Tibial nerve (tissue), 4 donors: ENCODE results near the gene SYT1. TPM values are rescaled to one million over a fixed set of nuclear protein-coding genes. Genes with fewer than 3 reads are reported as not detected.

Source experiments
- DNase-seq, 2 donors: peaks; one replicate each; pipeline ENCODE4 v3.0.0-alpha.2; 2019; ENCODE audit warnings: low spot score in 2 of 2
- H3K27ac ChIP-seq, 4 donors: fragments of 200-600 bp; sonication (generic) in 3 of 4; one replicate each; pipeline ENCODE4 v1.5.1; 2017 to 2019; ENCODE audit warnings: mild to moderate bottlenecking in 1 of 4
- H3K27me3 ChIP-seq, 2 donors: fragments of 200-600 bp; sonication (generic) in 1 of 2; one replicate each; pipeline versions ENCODE4 v1.5.1 to v1.6.0; 2017 to 2019
- H3K36me3 ChIP-seq, 3 donors: fragments of 200-600 bp; sonication (generic); one replicate each; pipeline ENCODE4 v1.5.1; 2018 to 2019
- H3K4me1 ChIP-seq, 4 donors: fragments of 200-600 bp; sonication (generic) in 3 of 4; one replicate each; pipeline ENCODE4 v1.5.1; 2017 to 2019
- H3K4me3 ChIP-seq, 4 donors: fragments of 200-600 bp; sonication (generic) in 3 of 4; one replicate each; pipeline ENCODE4 v1.5.1; 2017 to 2019; ENCODE audit warnings: mild to moderate bottlenecking in 1 of 4, moderate library complexity in 1 of 4
- H3K9me3 ChIP-seq, 4 donors: fragments of 200-600 bp; sonication (generic) in 3 of 4; one replicate each; pipeline ENCODE4 v1.5.1; 2017 to 2019
- CTCF ChIP-seq, 5 experiments: fragments of 200-600 bp in 3 of 5; fragments of 450-650 bp in 2 of 5; sonication (generic) in 3 of 5; IDR thresholded peaks; one replicate each; pipeline ENCODE4 v1.5.1; 2016 to 2019; ENCODE audit warnings: antibody characterized with exemption in 5 of 5, mild to moderate bottlenecking in 3 of 5, moderate library complexity in 2 of 5
- EP300 ChIP-seq, 2 donors: sonication (generic); formaldehyde crosslinking; IDR thresholded peaks; one replicate each; pipeline ENCODE4 v1.6.1; 2017; ENCODE audit warnings: antibody characterized with exemption in 2 of 2, mild to moderate bottlenecking in 1 of 2
- POLR2A ChIP-seq, 2 donors: fragments of 450-650 bp; IDR thresholded peaks; one replicate each; pipeline ENCODE4 v1.6.1; 2017; ENCODE audit warnings: antibody characterized with exemption in 2 of 2, mild to moderate bottlenecking in 2 of 2, moderate library complexity in 2 of 2
- WGBS, 2 donors: methylation state at CpG; one replicate each; pipeline ENCODE4 v1.1.5; 2018; 5-methylcytosine and 5-hydroxymethylcytosine counted together
- total RNA-seq, 4 donors: library from RNA; depleted of rRNA; stranded (reverse); fragments of >200 nt; gene quantifications; one replicate each; pipeline ENCODE4 v1.1.0, GENCODE V29; 2016

Gene SYT1
- total RNA-seq, 4 donors from 2014 or later = 1.8 to 10.3 (median 4.7) TPM

GRCh38 chr12:79247494-79247893, 382.9 kb downstream of the SYT1 start:
- H3K4me1 ChIP-seq = no peaks in the 10 kb centered on the region
- no peak overlapping the region for H3K27ac ChIP-seq
- no peak overlapping the region for H3K4me3 ChIP-seq
- no peaks in the 10 kb centered on the region for H3K9me3 ChIP-seq
- WGBS, 2 donors = 69 to 73% methylated on average over 2 of the region's 2 CpGs
- no peaks in the 10 kb centered on the region for H3K36me3 ChIP-seq
- DNase-seq = no peak
- no peaks in the 10 kb centered on the region for H3K27me3 ChIP-seq
- TF ChIP-seq EP300 (IDR thresholded peaks at IDR 0.05) (no peak), CTCF (IDR thresholded peaks at IDR 0.05) (no peak), POLR2A (IDR thresholded peaks at IDR 0.05) (no peak)

- WGBS, 2 donors = 88 to 92% methylated on average over 4 of the region's 4 CpGs
- no peaks in the 10 kb centered on the region for H3K27me3 ChIP-seq
- H3K4me1 ChIP-seq = no peaks in the 10 kb centered on the region
- no peak for DNase-seq
- no peak overlapping the region for H3K27ac ChIP-seq
- TF ChIP-seq POLR2A (IDR thresholded peaks at IDR 0.05) (no peak), EP300 (IDR thresholded peaks at IDR 0.05) (no peak), CTCF (IDR thresholded peaks at IDR 0.05) (no peak)
- H3K36me3 ChIP-seq = no peaks in the 10 kb centered on the region
- H3K4me3 ChIP-seq = no peak overlapping the region
- H3K9me3 ChIP-seq = no peaks in the 10 kb centered on the region
Observed at GRCh38 chr12:79250186-79250585, 385.6 kb downstream of the SYT1 start.

- Histone ChIP-seq H3K36me3 (no peaks in the 10 kb centered on the region), H3K4me3 (no peak overlapping the region), H3K27me3 (no peaks in the 10 kb centered on the region), H3K9me3 (no peaks in the 10 kb centered on the region), H3K4me1 (no peaks in the 10 kb centered on the region), H3K27ac (no peak overlapping the region)
- WGBS, 2 donors = 90 to 92% methylated on average over 2 of the region's 2 CpGs
- TF ChIP-seq EP300 (IDR thresholded peaks at IDR 0.05) = no peak
- TF ChIP-seq CTCF (IDR thresholded peaks at IDR 0.05) = no peak
- no peak for TF ChIP-seq POLR2A (IDR thresholded peaks at IDR 0.05)
- DNase-seq = no peak
Observed at GRCh38 chr12:79250960-79251755, 386.6 kb downstream of the SYT1 start.

GRCh38 chr12:79252358-79253075, 387.9 kb downstream of the SYT1 start:
- H3K4me3 ChIP-seq = no peak overlapping the region
- no peaks in the 10 kb centered on the region for H3K27me3 ChIP-seq
- TF ChIP-seq CTCF (IDR thresholded peaks at IDR 0.05) = no peak
- no peak for TF ChIP-seq POLR2A (IDR thresholded peaks at IDR 0.05)
- no peak for TF ChIP-seq EP300 (IDR thresholded peaks at IDR 0.05)
- H3K9me3 ChIP-seq = no peaks in the 10 kb centered on the region
- 93 to 96% methylated on average over 4 of the region's 4 CpGs for WGBS, 2 donors
- no peaks in the 10 kb centered on the region for H3K4me1 ChIP-seq
- no peaks in the 10 kb centered on the region for H3K36me3 ChIP-seq
- H3K27ac ChIP-seq = no peak overlapping the region
- DNase-seq = no peak

GRCh38 chr12:79255288-79255687, 390.7 kb downstream of the SYT1 start:
- Histone ChIP-seq H3K9me3 (no peaks in the 10 kb centered on the region), H3K36me3 (no peaks in the 10 kb centered on the region), H3K27me3 (no peaks in the 10 kb centered on the region), H3K27ac (no peak overlapping the region), H3K4me3 (no peak overlapping the region), H3K4me1 (no peaks in the 10 kb centered on the region)
- TF ChIP-seq CTCF (IDR thresholded peaks at IDR 0.05) (no peak), EP300 (IDR thresholded peaks at IDR 0.05) (no peak), POLR2A (IDR thresholded peaks at IDR 0.05) (no peak)
- whole genome bisulfite sequencing, 2 donors = 50 to 74% methylated on average over 2 of the region's 2 CpGs
- DNase-seq = no peak
